GM21515 (cell line): ENCODE data around the gene ASPSCR1.

Source experiments
- ATAC-seq: cut with Tn5 transposase; IDR thresholded peaks from one replicate; pipeline ENCODE4 v1.9.1; 2021; ENCODE audit not compliant: unreplicated experiment

ASPSCR1 gene

GRCh38 chr17:82064433-82065192 is 87.2 kb downstream of the ASPSCR1 start:
- no peak for ATAC-seq

GRCh38 chr17:82065193-82065637 is 87.8 kb downstream of the ASPSCR1 start:
- ATAC-seq: peak; percentile 15

- ATAC-seq: peak; percentile 44
Observed at GRCh38 chr17:82065638-82066303, 88.3 kb downstream of the ASPSCR1 start, which contains the start of gene DUS1L. DUS1L (minus strand) TSS chr17:82065804; CDS start chr17:82065059, 745 bp downstream.
